Right lobe of liver (tissue), 6 donors: ENCODE data around the gene LGALS13. TPM values are rescaled to one million over a fixed set of nuclear protein-coding genes. Genes with fewer than 3 reads are reported as not detected.
"Not testable (repeated sequence)": the region's sequence is repeated elsewhere in the genome, so short reads cannot be mapped to it uniquely, and the experiment has no call there.

Source experiments
- ATAC-seq, 4 donors: fragments of 200-7000 bp; cut with Tn5 transposase; one replicate each; pipeline ENCODE4 v1.9.1; 2020; ENCODE audit warnings: mild to moderate bottlenecking in 4 of 4, moderate library complexity in 4 of 4
- DNase-seq, 3 donors: peaks; one replicate each; pipeline ENCODE4 v3.0.0-alpha.2; 2020
- H3K27ac ChIP-seq, 3 donors: fragments of 200-600 bp; one replicate each; pipeline ENCODE4 v1.8.0; 2022
- H3K27me3 ChIP-seq, 2 donors: fragments of 200-600 bp; one replicate each; pipeline ENCODE4 v1.8.0; 2022
- H3K36me3 ChIP-seq, 4 donors: fragments of 200-600 bp; sonication (generic) in 1 of 4; one replicate each; pipeline versions ENCODE4 v1.5.1 to v1.8.0; 2017 to 2022; ENCODE audit warnings: control low read depth in 1 of 4
- H3K4me1 ChIP-seq, 4 donors: fragments of 200-600 bp; sonication (generic) in 1 of 4; one replicate each; pipeline versions ENCODE4 v1.5.1 to v1.8.0; 2017 to 2022; ENCODE audit warnings: control low read depth in 1 of 4
- H3K4me3 ChIP-seq, 3 donors: fragments of 200-600 bp; one replicate each; pipeline ENCODE4 v1.8.0; 2022
- H3K9me3 ChIP-seq, 4 donors: fragments of 200-600 bp; sonication (generic) in 1 of 4; one replicate each; pipeline versions ENCODE4 v1.5.1 to v1.8.0; 2017 to 2022; ENCODE audit warnings: control low read depth in 1 of 4
- POLR2A ChIP-seq: fragments of 450-650 bp; IDR thresholded peaks from one replicate; pipeline ENCODE4 v1.6.1; 2017; ENCODE audit warnings: antibody characterized with exemption, mild to moderate bottlenecking
- WGBS: methylation state at CpG from one replicate; pipeline ENCODE4 v1.1.6; 2018; ENCODE audit warnings: low coverage, low lambda C conversion rate; ENCODE audit not compliant: insufficient coverage; ENCODE audit errors: missing lambda C conversion rate; 5-methylcytosine and 5-hydroxymethylcytosine counted together
- intact Hi-C, 2 donors: fragments of 100-400 bp; cut with DNase I; formaldehyde crosslinking; loops; one replicate each; pipeline versions ENCODE4 v1.11.2 to v1.14.1; 2022
- total RNA-seq, 6 experiments: library from RNA; depleted of rRNA in 2 of 6; stranded (reverse); fragments of >200 nt in 2 of 6; fragmentation: NEBNext Ultra II Directional in 3 of 6; extraction: Animal tissue kit (Norgen Biotek cat#: 25700) in 3 of 6; gene quantifications; one replicate each; pipeline versions ENCODE4 v1.1.0 to v1.2.4, GENCODE V29; 2016 to 2023
- TF ChIP-seq, protein P1 (sequence below), 4 donors: fragments of 200-600 bp in 3 of 4; fragments of 450-650 bp in 1 of 4; IDR thresholded peaks; one replicate each; pipeline versions ENCODE4 v1.5.1 to v1.8.0; 2016 to 2022; ENCODE audit warnings: antibody characterized with exemption in 4 of 4, mild to moderate bottlenecking in 2 of 4
- donor health status: DM: no; HTN: yes; CAD: no.
- donor health status: DM: no; HTN: no; CAD: no.
- donor health status: DM: no; HTN: no; CAD: no.
- donor health status: DM: no; HTN: yes; CAD: no.
- donor health status: DM: no; HTN: yes; CAD: no.

The LGALS13 gene
- total RNA-seq, 6 experiments from 2014 or later = not detected

DNA sequence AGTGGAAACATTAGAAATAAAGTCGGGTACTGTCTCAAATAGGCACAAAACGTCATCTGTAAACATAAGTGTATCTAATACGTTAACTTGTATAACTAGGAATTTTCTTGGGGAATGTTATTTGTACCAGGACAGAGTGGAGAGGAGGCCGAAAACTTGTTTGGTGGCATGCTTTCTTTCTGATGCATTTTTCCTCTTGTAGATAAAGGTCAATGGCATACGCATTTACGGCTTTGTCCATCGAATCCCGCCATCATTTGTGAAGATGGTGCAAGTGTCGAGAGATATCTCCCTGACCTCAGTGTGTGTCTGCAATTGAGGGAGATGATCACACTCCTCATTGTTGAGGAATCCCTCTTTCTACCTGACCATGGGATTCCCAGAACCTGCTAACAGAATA is 4.7 kb downstream of the LGALS13 start:
- Histone ChIP-seq H3K4me3 (no peak overlapping the region), H3K27ac (no peak overlapping the region), H3K9me3 (no peaks in the 10 kb centered on the region), H3K27me3 (no peaks in the 10 kb centered on the region), H3K36me3 (no peaks in the 10 kb centered on the region), H3K4me1 (no peaks in the 10 kb centered on the region)
- WGBS = 65% methylated on average over 9 of the region's 9 CpGs
- DNase-seq (no peak), ATAC-seq (no peak)
- intact Hi-C loops = no loop called here
- TF ChIP-seq POLR2A = no peak
- TF ChIP-seq, protein P1, sequence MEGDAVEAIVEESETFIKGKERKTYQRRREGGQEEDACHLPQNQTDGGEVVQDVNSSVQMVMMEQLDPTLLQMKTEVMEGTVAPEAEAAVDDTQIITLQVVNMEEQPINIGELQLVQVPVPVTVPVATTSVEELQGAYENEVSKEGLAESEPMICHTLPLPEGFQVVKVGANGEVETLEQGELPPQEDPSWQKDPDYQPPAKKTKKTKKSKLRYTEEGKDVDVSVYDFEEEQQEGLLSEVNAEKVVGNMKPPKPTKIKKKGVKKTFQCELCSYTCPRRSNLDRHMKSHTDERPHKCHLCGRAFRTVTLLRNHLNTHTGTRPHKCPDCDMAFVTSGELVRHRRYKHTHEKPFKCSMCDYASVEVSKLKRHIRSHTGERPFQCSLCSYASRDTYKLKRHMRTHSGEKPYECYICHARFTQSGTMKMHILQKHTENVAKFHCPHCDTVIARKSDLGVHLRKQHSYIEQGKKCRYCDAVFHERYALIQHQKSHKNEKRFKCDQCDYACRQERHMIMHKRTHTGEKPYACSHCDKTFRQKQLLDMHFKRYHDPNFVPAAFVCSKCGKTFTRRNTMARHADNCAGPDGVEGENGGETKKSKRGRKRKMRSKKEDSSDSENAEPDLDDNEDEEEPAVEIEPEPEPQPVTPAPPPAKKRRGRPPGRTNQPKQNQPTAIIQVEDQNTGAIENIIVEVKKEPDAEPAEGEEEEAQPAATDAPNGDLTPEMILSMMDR (IDR thresholded peaks at IDR 0.05) = no peak

GRCh38 chr19:39607561-39607960 is 5.2 kb downstream of the LGALS13 start:
- Histone ChIP-seq H3K9me3 (no peaks in the 10 kb centered on the region), H3K4me1 (no peaks in the 10 kb centered on the region), H3K27ac (no peak overlapping the region), H3K4me3 (no peak overlapping the region), H3K36me3 (no peaks in the 10 kb centered on the region), H3K27me3 (no peaks in the 10 kb centered on the region)
- ATAC-seq (no peak), DNase-seq (no peak)
- intact Hi-C loops = no loop called here
- 46% methylated on average over 6 of the region's 6 CpGs for WGBS
- TF ChIP-seq, protein P1 (IDR thresholded peaks at IDR 0.05) = no peak
- no peak for TF ChIP-seq POLR2A

- Histone ChIP-seq H3K9me3 (no peaks in the 10 kb centered on the region), H3K36me3 (no peaks in the 10 kb centered on the region), H3K4me3 (no peak overlapping the region), H3K4me1 (no peaks in the 10 kb centered on the region), H3K27me3 (no peaks in the 10 kb centered on the region), H3K27ac (no peak overlapping the region)
- intact Hi-C loops = no loop called here
- ATAC-seq (no peak), DNase-seq (no peak)
- WGBS = 0% methylated on average over 1 of the region's 2 CpGs
- TF ChIP-seq, protein P1 (IDR thresholded peaks at IDR 0.05) = no peak
- no peak for TF ChIP-seq POLR2A
Observed at GRCh38 chr19:39613597-39613996, 11.3 kb downstream of the LGALS13 start.

DNA sequence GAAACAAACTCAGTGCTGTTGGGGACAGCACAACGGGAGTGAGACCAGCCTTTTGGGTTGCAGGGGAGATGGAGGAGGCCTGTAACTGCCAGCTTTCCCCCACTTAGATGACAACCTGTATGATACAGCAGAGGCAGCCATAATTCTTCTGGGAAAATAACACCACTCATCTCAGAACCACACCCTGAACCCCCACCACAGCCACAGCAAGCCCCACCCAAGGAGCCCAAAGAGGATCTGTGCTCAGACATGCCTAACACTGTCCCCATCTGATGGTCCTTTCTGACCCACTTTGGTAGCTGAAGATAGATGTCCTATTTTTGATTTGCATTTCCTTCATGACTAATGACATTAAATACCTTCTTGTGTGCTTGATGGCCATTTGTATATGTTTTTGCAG is 15.4 kb downstream of the LGALS13 start:
- no peak for TF ChIP-seq POLR2A
- TF ChIP-seq, protein P1 (IDR thresholded peaks at IDR 0.05) = no peak
- H3K27me3 ChIP-seq = no peaks in the 10 kb centered on the region
- intact Hi-C loops = no loop called here
- no peak for DNase-seq
- no peaks in the 10 kb centered on the region for H3K9me3 ChIP-seq
- no peaks in the 10 kb centered on the region for H3K36me3 ChIP-seq
- ATAC-seq = no peak
- no peaks in the 10 kb centered on the region for H3K4me1 ChIP-seq
- H3K4me3 ChIP-seq = no peak overlapping the region
- no peak overlapping the region for H3K27ac ChIP-seq
- WGBS = 57% methylated on average over 1 of the region's 1 CpG

- TF ChIP-seq, protein P1 (IDR thresholded peaks at IDR 0.05) = no peak
- TF ChIP-seq POLR2A = no peak
- no peaks in the 10 kb centered on the region for H3K27me3 ChIP-seq
- intact Hi-C loops = no loop called here
- H3K4me1 ChIP-seq = no peaks in the 10 kb centered on the region
- WGBS = 47% methylated on average over 2 of the region's 5 CpGs
- H3K36me3 ChIP-seq = no peaks in the 10 kb centered on the region
- H3K9me3 ChIP-seq = no peaks in the 10 kb centered on the region
- no peak overlapping the region for H3K27ac ChIP-seq
- no peak for DNase-seq
- H3K4me3 ChIP-seq = no peak overlapping the region
- ATAC-seq = no peak
Observed at GRCh38 chr19:39623946-39624345, 21.6 kb downstream of the LGALS13 start.

GRCh38 chr19:39627631-39628030 is 25.3 kb downstream of the LGALS13 start:
- H3K4me1 ChIP-seq, DNase-seq, H3K36me3 ChIP-seq, H3K4me3 ChIP-seq, ATAC-seq, intact Hi-C loops, H3K9me3 ChIP-seq, H3K27ac ChIP-seq, H3K27me3 ChIP-seq: not testable (repeated sequence)
- 33% methylated on average over 2 of the region's 2 CpGs for WGBS
